Glutamatergic neuron (in vitro differentiated cells): ENCODE results near the gene OR10C1. TPM values are rescaled to one million over a fixed set of nuclear protein-coding genes. Genes with fewer than 3 reads are reported as not detected.

Experiments used
- DNase-seq: peaks from one replicate; pipeline ENCODE4 v3.0.0; 2022
- H3K27ac Mint-ChIP-seq: one replicate; pipeline ENCODE4 v1.8.0; 2020; ENCODE audit warnings: mild to moderate bottlenecking, mixed read lengths, inconsistent platforms; ENCODE audit not compliant: unreplicated experiment
- H3K27me3 Mint-ChIP-seq: one replicate; pipeline ENCODE4 v1.8.0; 2020; ENCODE audit warnings: mild to moderate bottlenecking, moderate library complexity, mixed read lengths, inconsistent platforms; ENCODE audit not compliant: unreplicated experiment
- H3K36me3 Mint-ChIP-seq: one replicate; pipeline ENCODE4 v1.8.0; 2020; ENCODE audit warnings: mild to moderate bottlenecking, mixed read lengths, inconsistent platforms; ENCODE audit not compliant: unreplicated experiment
- H3K4me1 Mint-ChIP-seq: one replicate; pipeline ENCODE4 v1.8.0; 2020; ENCODE audit warnings: mild to moderate bottlenecking, low read depth, mixed read lengths, inconsistent platforms; ENCODE audit not compliant: unreplicated experiment
- H3K4me3 Mint-ChIP-seq: one replicate; pipeline ENCODE4 v1.8.0; 2020; ENCODE audit warnings: mild to moderate bottlenecking, mixed read lengths, inconsistent platforms; ENCODE audit not compliant: unreplicated experiment
- H3K9me3 Mint-ChIP-seq: one replicate; pipeline ENCODE4 v1.8.0; 2020; ENCODE audit warnings: mild to moderate bottlenecking, moderate library complexity, mixed read lengths, inconsistent platforms; ENCODE audit not compliant: unreplicated experiment
- CTCF ChIP-seq: fragments of 200-600 bp; sonication (generic); IDR thresholded peaks from one replicate; pipeline ENCODE4 v1.5.0; 2021; ENCODE audit not compliant: partially characterized antibody, unreplicated experiment
- long read RNA-seq: library from polyadenylated mRNA; unstranded; transcript quantifications from one replicate; pipeline ENCODE4 v2.0.0, GENCODE V29; 2020; ENCODE audit not compliant: unreplicated experiment
- total RNA-seq: library from RNA; stranded (reverse); fragmentation: NEBNext Ultra II Directional; extraction: Animal tissue kit (Norgen Biotek cat#: 25700); gene quantifications from one replicate; pipeline ENCODE4 v1.2.1, GENCODE V29; 2021; ENCODE audit not compliant: unreplicated experiment

The OR10C1 gene, protein sequence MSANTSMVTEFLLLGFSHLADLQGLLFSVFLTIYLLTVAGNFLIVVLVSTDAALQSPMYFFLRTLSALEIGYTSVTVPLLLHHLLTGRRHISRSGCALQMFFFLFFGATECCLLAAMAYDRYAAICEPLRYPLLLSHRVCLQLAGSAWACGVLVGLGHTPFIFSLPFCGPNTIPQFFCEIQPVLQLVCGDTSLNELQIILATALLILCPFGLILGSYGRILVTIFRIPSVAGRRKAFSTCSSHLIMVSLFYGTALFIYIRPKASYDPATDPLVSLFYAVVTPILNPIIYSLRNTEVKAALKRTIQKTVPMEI
- not detected for total RNA-seq
- long read RNA-seq: 0 reads

- H3K9me3 Mint-ChIP-seq: no peaks in the 10 kb centered on the region
- H3K4me1 Mint-ChIP-seq: no peaks in the 10 kb centered on the region
- TF ChIP-seq CTCF: no peak
- H3K27ac Mint-ChIP-seq: no peak within 1 kb of the TSS
- H3K4me3 Mint-ChIP-seq: no peak within 1 kb of the TSS
- H3K27me3 Mint-ChIP-seq: peaks cover 2% of the 10 kb centered on the region
- H3K36me3 Mint-ChIP-seq: no peaks in the 10 kb centered on the region
- DNase-seq: no peak
Measured at GRCh38 chr6:29439006-29439405, at the start of gene OR10C1. Gene OR10C1, plus strand, starts transcription at chr6:29439306. Its CDS starts 710 bp downstream, at chr6:29440016.

DNA sequence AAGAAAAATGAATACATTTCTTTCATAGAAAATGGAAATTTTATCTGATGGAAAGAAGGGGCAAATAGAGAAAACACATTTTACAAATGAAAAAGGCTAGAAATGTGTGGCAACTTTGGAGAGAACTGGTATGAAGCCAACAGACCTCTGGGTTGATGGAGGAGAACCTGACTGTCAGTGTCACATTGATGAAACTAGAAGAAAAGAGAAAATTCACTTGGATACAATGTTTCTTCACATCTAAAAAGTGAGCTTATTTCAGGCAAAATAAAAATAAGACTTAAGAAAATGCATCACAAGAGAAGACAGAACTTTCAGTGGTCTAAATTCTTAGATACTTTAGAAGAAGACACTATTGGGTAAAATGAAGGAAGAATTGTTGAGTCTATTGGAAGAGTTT lies 43.8 kb upstream of the OR10C1 start, which contains the start of gene OR12D2:
Gene OR12D2 (plus strand): TSS at position 301 of the 400 bp plus-strand sequence. CDS start 1,069 bp downstream, outside the sequence.
- Mint-ChIP-seq H3K9me3 (no peaks in the 10 kb centered on the region), H3K27ac (no peak within 1 kb of the TSS), H3K36me3 (no peaks in the 10 kb centered on the region), H3K4me3 (no peak within 1 kb of the TSS), H3K27me3 (no peaks in the 10 kb centered on the region), H3K4me1 (peaks cover 3% of the 10 kb centered on the region)
- no peak for TF ChIP-seq CTCF
- no peak for DNase-seq

DNA sequence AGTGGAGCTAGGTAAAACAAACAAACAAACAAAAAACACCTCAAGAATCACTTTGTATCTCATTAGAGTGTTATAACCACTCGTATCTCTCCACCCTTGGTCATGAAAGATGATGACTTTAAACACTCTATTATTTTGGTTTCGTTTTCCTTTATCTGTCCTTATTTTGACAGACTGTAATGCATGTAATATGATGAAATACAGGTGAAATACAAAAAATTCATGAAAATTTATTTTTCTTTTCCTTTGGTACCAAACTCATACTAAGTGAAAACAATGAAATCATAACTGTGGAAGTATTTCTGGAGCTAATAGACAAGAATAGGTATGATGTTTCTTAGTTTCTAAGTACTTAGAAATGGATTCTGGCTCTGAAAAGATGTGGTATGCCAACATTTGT lies 39.6 kb upstream of the OR10C1 start:
- Mint-ChIP-seq H3K9me3 (no peaks in the 10 kb centered on the region), H3K27ac (no peak overlapping the region), H3K27me3 (no peaks in the 10 kb centered on the region), H3K36me3 (no peaks in the 10 kb centered on the region), H3K4me3 (no peak overlapping the region), H3K4me1 (no peaks in the 10 kb centered on the region)
- DNase-seq: no peak
- no peak for TF ChIP-seq CTCF

- TF ChIP-seq CTCF: no peak
- Mint-ChIP-seq H3K4me3 (no peak overlapping the region), H3K4me1 (no peaks in the 10 kb centered on the region), H3K9me3 (peaks cover 1% of the 10 kb centered on the region), H3K27me3 (peaks cover 2% of the 10 kb centered on the region), H3K36me3 (peaks cover 7% of the 10 kb centered on the region), H3K27ac (no peak overlapping the region)
- DNase-seq: no peak
Measured at GRCh38 chr6:29403801-29404200, 35.3 kb upstream of the OR10C1 start.

DNA sequence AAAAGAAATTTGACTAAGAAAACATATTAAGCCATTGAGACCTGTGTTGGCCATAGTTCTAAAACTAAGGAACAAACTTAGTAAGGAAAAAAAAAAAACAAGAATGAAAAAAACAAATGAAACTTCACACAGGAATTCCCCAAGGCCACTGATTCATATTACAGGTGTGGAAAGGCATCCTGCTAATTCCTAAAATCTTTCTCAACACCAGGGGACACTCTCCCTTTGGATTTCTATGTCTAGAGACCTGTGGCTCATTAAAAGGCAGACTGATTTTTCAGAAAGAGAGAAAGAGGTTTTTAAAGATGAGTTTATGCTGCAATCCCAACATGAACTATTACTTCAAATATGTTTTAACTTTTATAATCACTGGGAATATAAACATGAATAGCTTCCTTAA lies 24.5 kb upstream of the OR10C1 start, which contains the start of gene OR12D1:
Gene OR12D1 (plus strand): TSS at position 341 of the 400 bp plus-strand sequence.
- Mint-ChIP-seq H3K4me3 (no peak within 1 kb of the TSS), H3K9me3 (peaks cover 1% of the 10 kb centered on the region), H3K36me3 (no peaks in the 10 kb centered on the region), H3K4me1 (no peaks in the 10 kb centered on the region), H3K27ac (no peak within 1 kb of the TSS), H3K27me3 (peaks cover 2% of the 10 kb centered on the region)
- DNase-seq: no peak
- no peak for TF ChIP-seq CTCF
